CD14-positive monocyte (primary cell): ENCODE data around the gene OR6B1. TPM values are rescaled to one million over a fixed set of nuclear protein-coding genes. Genes with fewer than 3 reads are reported as not detected.

Experiments
- DNase-seq, 3 donors: peaks; one replicate each; pipeline ENCODE4 v3.0.0-alpha.2; 2011 to 2022
- H2AFZ ChIP-seq: 2 replicates; pipeline ENCODE4 v1.6.0; 2012; ENCODE audit warnings: mild to moderate bottlenecking, low read depth, low read length, inconsistent platforms; ENCODE audit not compliant: insufficient read depth, poor library complexity, severe bottlenecking
- H3K27ac ChIP-seq, 2 donors: 1 replicate in 1 of 2; 2 replicates in 1 of 2; pipeline ENCODE4 v1.5.1; 2012 to 2013; ENCODE audit warnings: low read length in 2 of 2, control low read depth in 1 of 2, inconsistent platforms in 1 of 2, low read depth in 1 of 2, mild to moderate bottlenecking in 1 of 2
- H3K27me3 ChIP-seq, 2 donors: one replicate each; pipeline versions ENCODE4 v1.6.0 to v1.6.1; 2011 to 2013; ENCODE audit warnings: low read length in 2 of 2; ENCODE audit not compliant: control insufficient read depth in 2 of 2, insufficient read depth in 2 of 2
- H3K36me3 ChIP-seq, 2 donors: replicated peaks in 1 of 2; 1 replicate in 1 of 2; 2 replicates in 1 of 2; pipeline versions ENCODE4 v1.5.1 to v1.6.1; 2012 to 2013; ENCODE audit warnings: low read length in 2 of 2, control low read depth in 1 of 2, inconsistent platforms in 1 of 2, mild to moderate bottlenecking in 1 of 2; ENCODE audit not compliant: insufficient read depth in 2 of 2, control insufficient read depth in 1 of 2
- H3K4me1 ChIP-seq, 2 donors: 1 replicate in 1 of 2; 2 replicates in 1 of 2; pipeline versions ENCODE4 v1.5.1 to v1.6.1; 2012 to 2013; ENCODE audit warnings: low read length in 2 of 2, control low read depth in 1 of 2, inconsistent platforms in 1 of 2, mild to moderate bottlenecking in 1 of 2, moderate library complexity in 1 of 2; ENCODE audit not compliant: insufficient read depth in 2 of 2, control insufficient read depth in 1 of 2
- H3K4me2 ChIP-seq: replicated peaks from 2 replicates; pipeline ENCODE3; 2012; ENCODE audit warnings: low read length, moderate library complexity, mild to moderate bottlenecking; ENCODE audit not compliant: poor library complexity, severe bottlenecking; ENCODE audit errors: extremely low read depth
- H3K4me3 ChIP-seq, 3 experiments: fragments of 200-600 bp in 1 of 3; sonication (generic) in 1 of 3; replicated peaks in 1 of 3; 1 replicate in 2 of 3; 2 replicates in 1 of 3; pipeline ENCODE4 v1.5.1; 2011 to 2013; ENCODE audit warnings: low read length in 3 of 3, mild to moderate bottlenecking in 3 of 3, control low read depth in 2 of 3, low read depth in 2 of 3, inconsistent platforms in 1 of 3, moderate library complexity in 1 of 3
- H3K79me2 ChIP-seq: 2 replicates; pipeline ENCODE4 v1.6.0; 2012; ENCODE audit warnings: mild to moderate bottlenecking, control low read depth, inconsistent platforms, low read length, moderate library complexity; ENCODE audit not compliant: insufficient read depth
- H3K9ac ChIP-seq: 2 replicates; pipeline ENCODE4 v1.6.0; 2017; ENCODE audit warnings: low read length, mild to moderate bottlenecking; ENCODE audit not compliant: insufficient read depth, poor library complexity, severe bottlenecking
- H3K9me3 ChIP-seq, 2 donors: replicated peaks in 1 of 2; 1 replicate in 1 of 2; 2 replicates in 1 of 2; pipeline versions ENCODE4 v1.5.1 to v1.6.1; 2012 to 2013; ENCODE audit warnings: low read length in 2 of 2, control low read depth in 1 of 2; ENCODE audit not compliant: control insufficient read depth in 1 of 2, insufficient read depth in 1 of 2
- H4K20me1 ChIP-seq: 2 replicates; pipeline ENCODE4 v1.6.0; 2012; ENCODE audit warnings: mild to moderate bottlenecking, low read length, control low read depth, moderate library complexity; ENCODE audit not compliant: insufficient read depth
- H3K27ac Mint-ChIP-seq, 7 donors: one replicate each; pipeline ENCODE4 v1.8.0; 2020; ENCODE audit warnings: mild to moderate bottlenecking in 7 of 7, mixed read lengths in 7 of 7, moderate library complexity in 6 of 7, inconsistent platforms in 2 of 7
- H3K27me3 Mint-ChIP-seq, 3 donors: one replicate each; pipeline ENCODE4 v1.8.0; 2021 to 2022; ENCODE audit warnings: low read depth in 3 of 3, mild to moderate bottlenecking in 3 of 3, mixed read lengths in 3 of 3, moderate library complexity in 3 of 3, inconsistent platforms in 1 of 3
- H3K36me3 Mint-ChIP-seq, 2 donors: one replicate each; pipeline ENCODE4 v1.8.0; 2020; ENCODE audit warnings: mixed read lengths in 2 of 2, inconsistent platforms in 1 of 2, mild to moderate bottlenecking in 1 of 2
- H3K4me1 Mint-ChIP-seq: one replicate; pipeline ENCODE4 v1.8.0; 2020; ENCODE audit warnings: mild to moderate bottlenecking, mixed read lengths
- H3K4me3 Mint-ChIP-seq, 2 donors: one replicate each; pipeline ENCODE4 v1.8.0; 2020; ENCODE audit warnings: mild to moderate bottlenecking in 2 of 2, mixed read lengths in 2 of 2, moderate library complexity in 1 of 2
- H3K9me3 Mint-ChIP-seq, 7 donors: one replicate each; pipeline ENCODE4 v1.8.0; 2020 to 2022; ENCODE audit warnings: mixed read lengths in 7 of 7, mild to moderate bottlenecking in 6 of 7, moderate library complexity in 6 of 7, inconsistent platforms in 2 of 7
- WGBS: methylation state at CpG from one replicate; pipeline ENCODE4 v1.1.5; 2013; ENCODE audit warnings: missing lambda C conversion rate; ENCODE audit not compliant: insufficient coverage; 5-methylcytosine and 5-hydroxymethylcytosine counted together
- intact Hi-C, 2 donors: fragments of 100-400 bp; cut with micrococcal nuclease; formaldehyde crosslinking; loops; one replicate each; pipeline versions ENCODE4 v1.15.0 to v1.15.1; 2023
- polyA plus RNA-seq, 3 donors: library from polyadenylated mRNA; depleted of rRNA in 1 of 3; unstranded in 2 of 3; stranded (reverse) in 1 of 3; fragments of 300-500 nt in 2 of 3; fragments of >200 nt in 1 of 3; fragmentation: Illumina TruSeq in 2 of 3; gene quantifications; 1 replicate in 2 of 3; 2 replicates in 1 of 3; pipeline ENCODE4 v1.2.3, GENCODE V29; 2012 to 2021
- TF ChIP-seq, protein P1 (sequence below): fragments of 200-600 bp; IDR thresholded peaks from one replicate; pipeline ENCODE4 v1.8.0; 2022; ENCODE audit warnings: antibody characterized with exemption, mild to moderate bottlenecking

OR6B1 gene
- polyA plus RNA-seq, 3 donors: not detected

DNA sequence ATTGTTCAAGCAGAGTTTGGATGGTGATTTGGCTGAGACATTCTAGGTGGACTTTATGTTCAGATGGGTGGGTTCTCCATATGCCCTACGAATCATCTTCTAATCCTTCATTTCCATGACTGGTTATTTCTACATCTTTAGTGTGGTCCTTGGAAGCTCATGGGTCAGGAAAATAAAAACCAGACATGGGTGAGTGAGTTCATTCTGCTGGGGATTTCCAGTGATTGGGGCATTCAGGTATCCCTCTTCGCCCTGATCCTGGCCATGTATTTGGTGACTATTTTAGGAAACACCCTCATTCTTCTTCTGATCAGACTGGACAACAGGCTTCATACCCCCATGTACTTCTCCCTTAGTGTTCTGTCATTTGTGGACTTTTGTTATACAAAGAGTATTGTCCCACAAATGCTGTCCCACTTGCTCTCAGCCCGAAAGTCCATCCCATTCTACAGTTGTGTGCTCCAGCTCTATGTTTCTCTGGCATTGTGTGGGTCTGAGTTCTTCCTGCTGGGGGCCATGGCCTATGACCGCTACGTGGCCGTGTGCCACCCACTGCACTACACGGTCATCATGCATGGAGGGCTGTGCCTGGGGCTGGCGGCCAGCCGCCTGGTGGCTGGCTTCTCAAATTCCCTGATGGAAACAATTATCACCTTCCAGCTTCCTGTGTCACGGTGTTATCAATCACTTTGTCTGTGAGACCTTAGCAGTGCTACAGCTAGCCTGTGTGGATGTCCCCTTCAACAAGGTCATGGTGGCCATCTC, 19.2 kb upstream of the OR6B1 start:
- no peak overlapping the region for H3K4me2 ChIP-seq
- no peak overlapping the region for H3K9ac ChIP-seq
- H3K79me2 ChIP-seq: no peaks in the 10 kb centered on the region
- H3K4me3 ChIP-seq: no peak overlapping the region
- no peaks in the 10 kb centered on the region for H3K4me1 ChIP-seq
- DNase-seq: no peak
- no peaks in the 10 kb centered on the region for H3K36me3 ChIP-seq
- Mint-ChIP-seq H3K9me3 (peaks cover 2 to 11% (median 5%) of the 10 kb centered on the region in 7 donors), H3K27ac (no peak overlapping the region), H3K27me3 (peaks cover 0 to 2% (median 0%) of the 10 kb centered on the region in 3 donors), H3K36me3 (no peaks in the 10 kb centered on the region), H3K4me3 (no peak overlapping the region), H3K4me1 (no peaks in the 10 kb centered on the region)
- 97% methylated on average over 5 of the region's 10 CpGs for WGBS
- H2AFZ ChIP-seq: no peak overlapping the region
- H4K20me1 ChIP-seq: no peaks in the 10 kb centered on the region
- H3K27ac ChIP-seq: no peak overlapping the region
- peaks cover 0 to 6% of the 10 kb centered on the region in 2 donors for H3K9me3 ChIP-seq
- H3K27me3 ChIP-seq: no peaks in the 10 kb centered on the region
- TF ChIP-seq, protein P1, sequence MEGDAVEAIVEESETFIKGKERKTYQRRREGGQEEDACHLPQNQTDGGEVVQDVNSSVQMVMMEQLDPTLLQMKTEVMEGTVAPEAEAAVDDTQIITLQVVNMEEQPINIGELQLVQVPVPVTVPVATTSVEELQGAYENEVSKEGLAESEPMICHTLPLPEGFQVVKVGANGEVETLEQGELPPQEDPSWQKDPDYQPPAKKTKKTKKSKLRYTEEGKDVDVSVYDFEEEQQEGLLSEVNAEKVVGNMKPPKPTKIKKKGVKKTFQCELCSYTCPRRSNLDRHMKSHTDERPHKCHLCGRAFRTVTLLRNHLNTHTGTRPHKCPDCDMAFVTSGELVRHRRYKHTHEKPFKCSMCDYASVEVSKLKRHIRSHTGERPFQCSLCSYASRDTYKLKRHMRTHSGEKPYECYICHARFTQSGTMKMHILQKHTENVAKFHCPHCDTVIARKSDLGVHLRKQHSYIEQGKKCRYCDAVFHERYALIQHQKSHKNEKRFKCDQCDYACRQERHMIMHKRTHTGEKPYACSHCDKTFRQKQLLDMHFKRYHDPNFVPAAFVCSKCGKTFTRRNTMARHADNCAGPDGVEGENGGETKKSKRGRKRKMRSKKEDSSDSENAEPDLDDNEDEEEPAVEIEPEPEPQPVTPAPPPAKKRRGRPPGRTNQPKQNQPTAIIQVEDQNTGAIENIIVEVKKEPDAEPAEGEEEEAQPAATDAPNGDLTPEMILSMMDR: no peak
- intact Hi-C loops: no loop called here

DNA sequence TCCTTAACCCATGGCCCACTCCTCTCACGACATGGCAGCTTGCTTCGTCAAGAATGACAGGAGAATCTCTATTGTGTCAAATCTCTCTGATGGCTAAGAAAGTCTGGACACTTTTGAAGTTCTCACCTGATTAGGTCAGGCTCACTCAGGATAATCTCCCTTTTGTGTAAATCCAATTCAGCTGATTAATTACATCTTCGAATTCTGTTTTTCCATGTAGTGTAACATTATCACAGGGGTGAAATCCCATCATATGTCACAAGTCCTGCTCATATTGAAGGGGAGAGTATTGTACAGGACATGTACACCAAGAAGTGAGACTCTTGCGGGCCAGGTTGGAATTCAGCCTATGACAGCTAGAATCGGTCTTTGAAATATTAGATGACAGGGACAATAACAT, 16.2 kb upstream of the OR6B1 start:
- H3K9me3 Mint-ChIP-seq: peaks cover 2 to 13% (median 6%) of the 10 kb centered on the region in 7 donors
- H3K36me3 ChIP-seq: no peaks in the 10 kb centered on the region
- no peak overlapping the region for H3K4me3 ChIP-seq
- no peaks in the 10 kb centered on the region for H3K36me3 Mint-ChIP-seq
- no peak overlapping the region for H3K4me3 Mint-ChIP-seq
- DNase-seq: no peak
- H2AFZ ChIP-seq: no peak overlapping the region
- H3K4me1 Mint-ChIP-seq: no peaks in the 10 kb centered on the region
- H3K27me3 Mint-ChIP-seq: peaks cover 0 to 1% (median 0%) of the 10 kb centered on the region in 3 donors
- H3K79me2 ChIP-seq: no peaks in the 10 kb centered on the region
- H3K27ac ChIP-seq: no peak overlapping the region
- no peak overlapping the region for H3K27ac Mint-ChIP-seq
- no peaks in the 10 kb centered on the region for H4K20me1 ChIP-seq
- WGBS: 100% methylated on average over 2 of the region's 5 CpGs
- H3K9me3 ChIP-seq: peaks cover 0 to 6% of the 10 kb centered on the region in 2 donors
- intact Hi-C loops: no loop called here
- no peaks in the 10 kb centered on the region for H3K27me3 ChIP-seq
- H3K4me1 ChIP-seq: no peaks in the 10 kb centered on the region
- no peak overlapping the region for H3K4me2 ChIP-seq
- no peak overlapping the region for H3K9ac ChIP-seq
- TF ChIP-seq, protein P1: no peak
